Lower leg skin (tissue), 3 donors: ENCODE measurements around the gene SHBG.

Source experiments
- POLR2A ChIP-seq, 2 donors: fragments of 450-650 bp; IDR thresholded peaks; one replicate each; pipeline ENCODE4 v1.6.1; 2016 to 2017; ENCODE audit warnings: antibody characterized with exemption in 2 of 2, mild to moderate bottlenecking in 1 of 2, moderate library complexity in 1 of 2
- TF ChIP-seq, protein P1 (sequence below), 3 donors: fragments of 450-650 bp; IDR thresholded peaks; one replicate each; pipeline ENCODE4 v1.5.1; 2016; ENCODE audit warnings: antibody characterized with exemption in 3 of 3, mild to moderate bottlenecking in 3 of 3, moderate library complexity in 2 of 3

DNA sequence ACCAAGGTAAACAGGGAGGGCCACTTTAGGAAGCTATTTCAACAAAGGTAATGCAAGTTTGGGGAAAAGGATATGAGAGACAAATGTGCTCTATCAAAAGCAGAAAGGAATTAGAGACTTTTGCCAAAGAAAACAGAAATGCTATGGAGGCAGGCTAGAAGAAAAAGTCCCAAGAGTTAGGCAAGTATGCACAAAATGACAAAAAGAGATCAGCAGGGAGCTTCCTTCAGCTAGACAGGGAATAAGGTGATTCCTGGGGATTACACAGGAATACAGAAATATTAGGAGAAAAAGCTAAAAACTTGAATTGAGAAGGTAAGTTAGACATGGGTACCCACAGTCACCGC lies 17.7 kb upstream of the SHBG start:
- TF ChIP-seq, protein P1, sequence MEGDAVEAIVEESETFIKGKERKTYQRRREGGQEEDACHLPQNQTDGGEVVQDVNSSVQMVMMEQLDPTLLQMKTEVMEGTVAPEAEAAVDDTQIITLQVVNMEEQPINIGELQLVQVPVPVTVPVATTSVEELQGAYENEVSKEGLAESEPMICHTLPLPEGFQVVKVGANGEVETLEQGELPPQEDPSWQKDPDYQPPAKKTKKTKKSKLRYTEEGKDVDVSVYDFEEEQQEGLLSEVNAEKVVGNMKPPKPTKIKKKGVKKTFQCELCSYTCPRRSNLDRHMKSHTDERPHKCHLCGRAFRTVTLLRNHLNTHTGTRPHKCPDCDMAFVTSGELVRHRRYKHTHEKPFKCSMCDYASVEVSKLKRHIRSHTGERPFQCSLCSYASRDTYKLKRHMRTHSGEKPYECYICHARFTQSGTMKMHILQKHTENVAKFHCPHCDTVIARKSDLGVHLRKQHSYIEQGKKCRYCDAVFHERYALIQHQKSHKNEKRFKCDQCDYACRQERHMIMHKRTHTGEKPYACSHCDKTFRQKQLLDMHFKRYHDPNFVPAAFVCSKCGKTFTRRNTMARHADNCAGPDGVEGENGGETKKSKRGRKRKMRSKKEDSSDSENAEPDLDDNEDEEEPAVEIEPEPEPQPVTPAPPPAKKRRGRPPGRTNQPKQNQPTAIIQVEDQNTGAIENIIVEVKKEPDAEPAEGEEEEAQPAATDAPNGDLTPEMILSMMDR (IDR thresholded peaks at IDR 0.05), result no peak
- TF ChIP-seq POLR2A (IDR thresholded peaks at IDR 0.05), result no peak
